Epithelial cell of proximal tubule (primary cell): ENCODE results near the gene PPP1CA. TPM values are rescaled to one million over a fixed set of nuclear protein-coding genes. Genes with fewer than 3 reads are reported as not detected.

Experiments used
- DNase-seq: peaks from one replicate; pipeline ENCODE4 v3.0.0-alpha.2; 2011; ENCODE audit warnings: low read depth
- H3K4me3 ChIP-seq: 2 replicates; pipeline ENCODE4 v1.5.1; 2011; ENCODE audit warnings: low read depth, mild to moderate bottlenecking, low read length
- CTCF ChIP-seq: conservative IDR thresholded peaks from 2 replicates; pipeline ENCODE4 v1.5.1; 2012; ENCODE audit warnings: low read depth, mild to moderate bottlenecking, low read length
- total RNA-seq: library from RNA; depleted of rRNA; stranded (reverse); fragments of >200 nt; gene quantifications from 2 replicates; pipeline ENCODE4 v1.2.3, GENCODE V29; 2015

The PPP1CA gene
- total RNA-seq, 1 donor from 2014 or later: 359 TPM

GRCh38 chr11:67419325-67420049 lies 17.8 kb upstream of the PPP1CA start:
- TF ChIP-seq CTCF: no peak
- no peak overlapping the region for H3K4me3 ChIP-seq
- DNase-seq: no peak

- DNase-seq: no peak
- H3K4me3 ChIP-seq: no peak overlapping the region
- no peak for TF ChIP-seq CTCF
Observed at GRCh38 chr11:67418476-67419281, 17.0 kb upstream of the PPP1CA start.

- H3K4me3 ChIP-seq: no peak overlapping the region
- DNase-seq: no peak
- no peak for TF ChIP-seq CTCF
Observed at GRCh38 chr11:67417425-67417824, 15.8 kb upstream of the PPP1CA start.

GRCh38 chr11:67416416-67417335 lies 15.0 kb upstream of the PPP1CA start:
- no peak for TF ChIP-seq CTCF
- H3K4me3 ChIP-seq: no peak overlapping the region
- no peak for DNase-seq

GRCh38 chr11:67415501-67416304 lies 14.0 kb upstream of the PPP1CA start, which contains the start of gene CARNS1:
CARNS1 (plus strand) TSS chr11:67415678; CDS start chr11:67416200, 522 bp downstream.
- TF ChIP-seq CTCF: no peak
- no peak for DNase-seq
- H3K4me3 ChIP-seq: no peak within 1 kb of the TSS
